Muscle layer of colon (tissue), 2 donors: ENCODE results near the gene NRIP2.

Experiments
- H3K27ac ChIP-seq: one replicate; pipeline ENCODE4 v1.7.0; 2013; ENCODE audit warnings: low read depth, mild to moderate bottlenecking, low read length, moderate library complexity
- H3K27me3 ChIP-seq, 2 donors: one replicate each; pipeline ENCODE4 v1.7.0; 2013; ENCODE audit warnings: low read length in 2 of 2, mild to moderate bottlenecking in 2 of 2; ENCODE audit not compliant: insufficient read depth in 2 of 2, control insufficient read depth in 1 of 2
- H3K36me3 ChIP-seq: one replicate; pipeline ENCODE4 v1.7.0; 2013; ENCODE audit warnings: mild to moderate bottlenecking, low read length; ENCODE audit not compliant: insufficient read depth
- H3K4me1 ChIP-seq: one replicate; pipeline ENCODE4 v1.7.0; 2013; ENCODE audit warnings: mild to moderate bottlenecking, low read length; ENCODE audit not compliant: insufficient read depth
- H3K4me3 ChIP-seq, 2 donors: one replicate each; pipeline ENCODE4 v1.7.0; 2013; ENCODE audit warnings: low read length in 2 of 2, low read depth in 1 of 2, mild to moderate bottlenecking in 1 of 2, moderate library complexity in 1 of 2
- H3K9ac ChIP-seq: one replicate; pipeline ENCODE4 v1.7.0; 2013; ENCODE audit warnings: low read length
- H3K9me3 ChIP-seq: one replicate; pipeline ENCODE4 v1.7.0; 2013; ENCODE audit warnings: mild to moderate bottlenecking, low read length
- donor health status: abdominal sarcoma.
- donor health status: Adenocarcinoma of cecum.

NRIP2 gene

DNA sequence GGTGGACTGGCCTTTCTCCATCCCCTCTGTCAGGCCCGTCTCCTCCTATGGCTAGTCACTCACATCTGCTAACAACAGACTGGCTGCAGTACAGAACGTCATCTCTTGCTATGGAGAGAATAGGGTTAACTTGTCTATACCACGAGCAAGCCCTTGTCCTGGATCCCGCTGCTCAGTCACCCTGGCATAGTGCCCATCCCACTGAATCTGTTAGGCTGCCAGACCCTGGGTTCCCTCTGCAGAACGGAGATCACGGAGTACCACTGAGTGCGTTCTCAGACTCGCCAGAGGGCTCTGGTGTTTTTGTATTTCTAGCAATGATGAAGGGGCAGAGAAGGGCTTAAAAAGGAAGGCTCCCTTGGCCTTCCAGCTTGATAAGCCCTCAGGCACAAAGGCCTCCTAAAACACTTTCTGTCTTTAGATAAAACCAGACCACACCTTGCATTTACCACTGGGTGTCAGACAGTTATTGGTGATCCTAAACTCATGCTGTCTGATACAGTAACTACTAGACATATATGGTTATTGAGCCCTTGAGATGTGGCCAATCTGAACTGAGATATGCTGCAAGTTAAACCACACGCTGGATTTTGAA lies 6.3 kb upstream of the NRIP2 start:
- Histone ChIP-seq H3K36me3 (peaks cover 9% of the 10 kb centered on the region), H3K4me3 (no peak overlapping the region), H3K4me1 (no peaks in the 10 kb centered on the region), H3K27ac (no peak overlapping the region), H3K27me3 (peaks cover 0 to 2% of the 10 kb centered on the region in 2 donors), H3K9me3 (no peaks in the 10 kb centered on the region), H3K9ac (no peak overlapping the region)

- Histone ChIP-seq H3K4me3 (no peak overlapping the region), H3K4me1 (peaks cover 11% of the 10 kb centered on the region), H3K27me3 (peaks cover 0 to 11% of the 10 kb centered on the region in 2 donors), H3K9ac (no peak overlapping the region), H3K27ac (no peak overlapping the region), H3K36me3 (peaks cover 12% of the 10 kb centered on the region), H3K9me3 (no peaks in the 10 kb centered on the region)
Observed at GRCh38 chr12:2836574-2836973, 1.7 kb upstream of the NRIP2 start.

DNA sequence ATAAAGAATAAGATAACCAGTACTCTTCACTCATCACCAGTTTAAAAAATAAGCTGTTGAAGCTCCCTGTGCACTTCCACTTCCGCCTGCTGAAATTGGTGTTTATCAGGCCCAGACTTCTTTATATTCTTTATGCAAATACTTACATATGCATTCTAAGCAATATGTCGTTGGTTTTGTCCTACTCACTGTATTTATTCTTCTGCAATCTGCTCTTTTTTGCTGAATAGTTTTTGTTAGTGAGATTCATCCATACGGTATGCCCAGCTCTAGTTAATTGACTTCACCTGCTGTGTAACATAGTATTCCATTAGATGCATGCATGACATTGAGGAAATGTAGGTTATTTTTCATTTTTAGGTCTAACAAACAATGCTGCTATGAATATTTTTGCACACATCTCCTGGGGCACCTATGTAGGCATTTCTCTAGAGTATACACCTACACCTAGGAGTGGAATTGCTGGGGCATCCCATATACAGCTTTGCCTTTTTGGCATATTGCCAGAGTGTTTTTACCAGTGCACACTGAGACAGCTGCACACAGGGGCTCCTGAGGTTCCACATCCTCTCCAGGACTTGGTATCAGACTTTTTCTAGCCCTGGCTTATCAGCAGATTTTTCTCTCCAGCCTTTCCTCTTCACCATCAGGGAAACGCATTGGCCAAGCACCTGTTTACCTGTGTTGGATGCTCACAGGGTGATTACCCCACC lies 1.0 kb upstream of the NRIP2 start:
- H3K27me3 ChIP-seq: peaks cover 0 to 11% of the 10 kb centered on the region in 2 donors
- H3K9ac ChIP-seq: no peak overlapping the region

GRCh38 chr12:2833810-2834209 lies 1.0 kb downstream of the NRIP2 start:
- Histone ChIP-seq H3K27ac (no peak overlapping the region), H3K9me3 (no peaks in the 10 kb centered on the region), H3K9ac (no peak overlapping the region), H3K4me1 (peaks cover 11% of the 10 kb centered on the region), H3K27me3 (peaks cover 0 to 11% of the 10 kb centered on the region in 2 donors), H3K4me3 (no peak overlapping the region), H3K36me3 (peaks cover 15% of the 10 kb centered on the region)

More for the DNA sequence above, 1.0 kb upstream of the NRIP2 start:
- Histone ChIP-seq H3K4me1 (peaks cover 11% of the 10 kb centered on the region), H3K36me3 (peaks cover 14% of the 10 kb centered on the region), H3K4me3 (no peak overlapping the region), H3K9me3 (no peaks in the 10 kb centered on the region), H3K27ac (no peak overlapping the region)

GRCh38 chr12:2833327-2833726 lies 1.5 kb downstream of the NRIP2 start:
- no peak overlapping the region for H3K27ac ChIP-seq
- H3K9ac ChIP-seq: no peak overlapping the region
- peaks cover 17% of the 10 kb centered on the region for H3K36me3 ChIP-seq
- H3K4me1 ChIP-seq: peaks cover 11% of the 10 kb centered on the region
- peaks cover 0 to 11% of the 10 kb centered on the region in 2 donors for H3K27me3 ChIP-seq
- H3K4me3 ChIP-seq: no peak overlapping the region
- H3K9me3 ChIP-seq: no peaks in the 10 kb centered on the region

DNA sequence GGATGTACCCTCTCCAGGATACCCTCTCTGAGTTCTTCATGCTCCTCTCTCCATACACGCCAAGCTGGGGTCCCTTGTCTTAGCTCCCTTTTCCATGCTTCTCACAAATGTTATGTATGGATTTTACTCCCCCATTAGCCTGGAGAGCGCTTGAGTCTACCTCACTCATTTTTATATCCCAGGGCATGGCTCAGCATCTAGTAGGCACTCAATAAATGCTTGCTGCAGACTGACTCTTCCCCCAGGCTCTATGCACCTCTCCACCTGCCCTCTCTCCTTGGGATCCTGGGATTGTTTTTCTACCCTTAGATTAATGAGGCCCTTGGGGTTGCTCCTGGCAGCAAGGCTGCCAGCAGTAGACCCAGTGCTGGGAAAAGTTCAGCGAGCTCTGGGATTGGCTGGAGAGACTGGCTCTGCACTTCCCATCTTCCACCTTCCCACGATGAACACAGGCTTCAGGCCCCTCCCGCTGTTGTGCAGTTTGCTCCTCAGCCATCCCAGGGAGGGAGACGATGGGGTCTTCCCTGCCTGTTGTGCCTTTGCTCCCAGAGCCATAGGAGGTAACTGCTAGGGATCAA lies 2.2 kb downstream of the NRIP2 start:
- Histone ChIP-seq H3K4me1 (peaks cover 11% of the 10 kb centered on the region), H3K9me3 (no peaks in the 10 kb centered on the region), H3K9ac (no peak overlapping the region), H3K27ac (no peak overlapping the region), H3K4me3 (no peak overlapping the region), H3K36me3 (peaks cover 24% of the 10 kb centered on the region), H3K27me3 (peaks cover 0 to 11% of the 10 kb centered on the region in 2 donors)

DNA sequence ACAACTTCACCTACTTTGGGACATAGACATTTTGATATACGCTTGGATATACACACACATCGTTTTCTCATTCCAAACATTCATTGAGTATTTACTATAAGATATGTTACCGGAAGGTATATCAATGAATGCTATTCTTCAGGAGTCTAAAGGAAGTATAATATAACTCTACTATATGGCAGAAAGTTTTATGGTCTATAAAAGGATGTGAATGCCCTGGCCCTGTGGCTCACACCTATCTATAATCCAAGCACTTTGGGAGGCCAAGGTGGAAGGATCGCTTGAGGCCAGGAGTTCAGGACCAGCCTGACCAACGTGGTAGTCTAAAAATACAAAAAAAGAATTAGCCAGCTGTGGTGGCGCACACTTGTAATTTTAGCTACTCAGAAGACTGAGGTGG lies 5.6 kb downstream of the NRIP2 start:
- Histone ChIP-seq H3K27me3 (peaks cover 0 to 3% of the 10 kb centered on the region in 2 donors), H3K9me3 (no peaks in the 10 kb centered on the region), H3K4me3 (no peak overlapping the region), H3K27ac (no peak overlapping the region), H3K9ac (no peak overlapping the region), H3K36me3 (peaks cover 55% of the 10 kb centered on the region), H3K4me1 (no peaks in the 10 kb centered on the region)

GRCh38 chr12:2826721-2827515 lies 7.9 kb downstream of the NRIP2 start:
- H3K9me3 ChIP-seq: no peaks in the 10 kb centered on the region
- H3K4me3 ChIP-seq: no peak overlapping the region
- H3K36me3 ChIP-seq: peaks cover 78% of the 10 kb centered on the region
- H3K27ac ChIP-seq: no peak overlapping the region
- H3K4me1 ChIP-seq: no peaks in the 10 kb centered on the region
- H3K27me3 ChIP-seq: no peaks in the 10 kb centered on the region
- no peak overlapping the region for H3K9ac ChIP-seq

DNA sequence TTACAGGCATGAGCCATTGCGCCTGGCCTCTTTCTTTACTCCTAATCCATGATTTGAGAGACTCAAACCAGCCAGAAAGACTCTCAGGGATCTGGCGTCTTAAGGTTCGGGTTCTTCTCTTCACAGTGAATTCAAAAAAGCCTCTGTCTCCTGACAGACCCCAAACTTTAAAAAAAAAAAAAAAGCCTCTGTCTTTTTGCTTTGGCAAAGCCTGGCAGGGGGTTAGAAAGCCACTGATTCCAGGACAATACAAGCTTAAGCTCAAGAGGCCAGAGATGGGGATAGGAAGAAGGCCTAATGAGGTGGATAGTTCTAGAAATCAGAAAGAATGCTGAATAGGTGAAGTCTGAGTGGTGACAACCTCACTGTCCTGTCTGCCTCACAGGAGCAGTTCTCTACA lies 8.8 kb downstream of the NRIP2 start:
- Histone ChIP-seq H3K36me3 (peaks cover 82% of the 10 kb centered on the region), H3K4me3 (no peak overlapping the region), H3K4me1 (no peaks in the 10 kb centered on the region), H3K27me3 (no peaks in the 10 kb centered on the region), H3K9ac (no peak overlapping the region), H3K9me3 (no peaks in the 10 kb centered on the region), H3K27ac (no peak overlapping the region)

- Histone ChIP-seq H3K36me3 (peaks cover 87% of the 10 kb centered on the region), H3K9me3 (no peaks in the 10 kb centered on the region), H3K9ac (no peak overlapping the region), H3K4me3 (no peak overlapping the region), H3K27me3 (no peaks in the 10 kb centered on the region), H3K27ac (no peak overlapping the region), H3K4me1 (no peaks in the 10 kb centered on the region)
Observed at GRCh38 chr12:2825132-2825531, 9.7 kb downstream of the NRIP2 start.

GRCh38 chr12:2824541-2824940 lies 10.3 kb downstream of the NRIP2 start:
- H3K9ac ChIP-seq: no peak overlapping the region

More at GRCh38 chr12:2824541-2824940, 10.3 kb downstream of the NRIP2 start:
- no peaks in the 10 kb centered on the region for H3K9me3 ChIP-seq
- H3K4me1 ChIP-seq: no peaks in the 10 kb centered on the region
- H3K4me3 ChIP-seq: no peak overlapping the region
- no peaks in the 10 kb centered on the region for H3K27me3 ChIP-seq
- no peak overlapping the region for H3K27ac ChIP-seq
- peaks cover 93% of the 10 kb centered on the region for H3K36me3 ChIP-seq
